Mesenchymal stem cell (in vitro differentiated cells and primary cell): ENCODE data around the gene DOCK11.
"Not testable (repeated sequence)": the region's sequence is repeated elsewhere in the genome, so short reads cannot be mapped to it uniquely, and the experiment has no call there.

ENCODE experiments used
- DNase-seq: peaks from one replicate; pipeline ENCODE4 v3.0.0-alpha.2; 2013
- H2AFZ ChIP-seq: one replicate; pipeline ENCODE4 v1.6.1; 2013; ENCODE audit warnings: low read depth, mild to moderate bottlenecking, control low read depth, inconsistent platforms, low read length, moderate library complexity
- H2AK5ac ChIP-seq: 2 replicates; pipeline ENCODE4 v1.6.1; 2013; ENCODE audit warnings: low read length, moderate library complexity, mild to moderate bottlenecking, inconsistent platforms; ENCODE audit not compliant: severe bottlenecking
- H2BK120ac ChIP-seq: one replicate; pipeline ENCODE4 v1.6.1; 2013; ENCODE audit warnings: low read depth, mild to moderate bottlenecking, inconsistent platforms, low read length, moderate library complexity
- H2BK12ac ChIP-seq, 2 experiments: one replicate each; pipeline ENCODE4 v1.6.1; 2013; ENCODE audit warnings: inconsistent platforms in 2 of 2, low read length in 2 of 2, mild to moderate bottlenecking in 2 of 2, moderate library complexity in 2 of 2, control low read depth in 1 of 2
- H2BK15ac ChIP-seq: one replicate; pipeline ENCODE4 v1.6.1; 2013; ENCODE audit warnings: mild to moderate bottlenecking, low read depth, inconsistent platforms; ENCODE audit not compliant: poor library complexity, severe bottlenecking
- H2BK5ac ChIP-seq: 2 replicates; pipeline ENCODE4 v1.6.1; 2013; ENCODE audit warnings: low read depth, mild to moderate bottlenecking, low read length, control low read depth, inconsistent platforms; ENCODE audit not compliant: poor library complexity, severe bottlenecking
- H3K14ac ChIP-seq, 2 experiments: one replicate each; pipeline ENCODE4 v1.6.1; 2013; ENCODE audit warnings: inconsistent platforms in 2 of 2, low read length in 2 of 2, control low read depth in 1 of 2, mild to moderate bottlenecking in 1 of 2, moderate library complexity in 1 of 2
- H3K18ac ChIP-seq, 2 experiments: one replicate each; pipeline ENCODE4 v1.6.1; 2013; ENCODE audit warnings: inconsistent platforms in 2 of 2, low read length in 2 of 2, control low read depth in 1 of 2, low read depth in 1 of 2, mild to moderate bottlenecking in 1 of 2
- H3K23ac ChIP-seq, 2 experiments: one replicate each; pipeline ENCODE4 v1.6.1; 2013; ENCODE audit warnings: inconsistent platforms in 2 of 2, low read length in 2 of 2, mild to moderate bottlenecking in 2 of 2, moderate library complexity in 2 of 2, control low read depth in 1 of 2
- H3K27ac ChIP-seq: 2 replicates; pipeline ENCODE4 v1.5.1; 2013; ENCODE audit warnings: mild to moderate bottlenecking, moderate library complexity, low read length, control low read depth, inconsistent platforms; ENCODE audit not compliant: poor library complexity, severe bottlenecking
- H3K27me3 ChIP-seq, 2 experiments: 2 replicates each; pipeline versions ENCODE4 v1.6.1 to v1.7.0; 2013; ENCODE audit warnings: low read length in 2 of 2, mild to moderate bottlenecking in 2 of 2, moderate library complexity in 2 of 2, control low read depth in 1 of 2, inconsistent platforms in 1 of 2; ENCODE audit not compliant: control insufficient read depth in 1 of 2, insufficient read depth in 1 of 2
- H3K36me3 ChIP-seq, 2 experiments: 2 replicates each; pipeline versions ENCODE4 v1.6.1 to v1.7.0; 2013; ENCODE audit warnings: low read length in 2 of 2, control low read depth in 1 of 2, inconsistent platforms in 1 of 2, low read depth in 1 of 2, mild to moderate bottlenecking in 1 of 2; ENCODE audit not compliant: insufficient read depth in 2 of 2, control insufficient read depth in 1 of 2
- H3K4ac ChIP-seq, 2 experiments: one replicate each; pipeline ENCODE4 v1.6.1; 2013; ENCODE audit warnings: inconsistent platforms in 2 of 2, low read length in 2 of 2, mild to moderate bottlenecking in 2 of 2, moderate library complexity in 2 of 2, control low read depth in 1 of 2, low read depth in 1 of 2
- H3K4me1 ChIP-seq: 2 replicates; pipeline ENCODE4 v1.6.1; 2013; ENCODE audit warnings: low read depth, low read length, control low read depth; ENCODE audit not compliant: control insufficient read depth, insufficient read depth
- H3K4me2 ChIP-seq: 2 replicates; pipeline ENCODE4 v1.6.1; 2013; ENCODE audit warnings: low read length, mild to moderate bottlenecking, inconsistent platforms; ENCODE audit not compliant: poor library complexity, severe bottlenecking
- H3K4me3 ChIP-seq, 2 experiments: 2 replicates each; pipeline versions ENCODE4 v1.5.1 to v1.7.0; 2013; ENCODE audit warnings: low read length in 2 of 2, mild to moderate bottlenecking in 2 of 2, control low read depth in 1 of 2, low read depth in 1 of 2; ENCODE audit not compliant: insufficient read depth in 1 of 2
- H3K79me1 ChIP-seq: replicated peaks from 2 replicates; pipeline ENCODE4 v1.6.1; 2013; ENCODE audit warnings: mild to moderate bottlenecking, control low read depth, low read length, inconsistent platforms; ENCODE audit not compliant: poor library complexity, severe bottlenecking
- H3K9ac ChIP-seq: 2 replicates; pipeline ENCODE4 v1.7.0; 2013; ENCODE audit warnings: mild to moderate bottlenecking, low read length, moderate library complexity
- H3K9me3 ChIP-seq: 2 replicates; pipeline ENCODE4 v1.7.0; 2013; ENCODE audit warnings: mild to moderate bottlenecking, low read length; ENCODE audit not compliant: control insufficient read depth
- H4K8ac ChIP-seq: one replicate; pipeline ENCODE4 v1.6.1; 2013; ENCODE audit warnings: inconsistent platforms, mild to moderate bottlenecking, low read length, moderate library complexity
- H4K91ac ChIP-seq: one replicate; pipeline ENCODE4 v1.6.1; 2013; ENCODE audit warnings: mild to moderate bottlenecking, low read length, inconsistent platforms
- WGBS: methylation state at CpG from one replicate; pipeline ENCODE4 v1.1.7; 2013; ENCODE audit warnings: mixed read lengths; 5-methylcytosine and 5-hydroxymethylcytosine counted together

DOCK11 gene

DNA sequence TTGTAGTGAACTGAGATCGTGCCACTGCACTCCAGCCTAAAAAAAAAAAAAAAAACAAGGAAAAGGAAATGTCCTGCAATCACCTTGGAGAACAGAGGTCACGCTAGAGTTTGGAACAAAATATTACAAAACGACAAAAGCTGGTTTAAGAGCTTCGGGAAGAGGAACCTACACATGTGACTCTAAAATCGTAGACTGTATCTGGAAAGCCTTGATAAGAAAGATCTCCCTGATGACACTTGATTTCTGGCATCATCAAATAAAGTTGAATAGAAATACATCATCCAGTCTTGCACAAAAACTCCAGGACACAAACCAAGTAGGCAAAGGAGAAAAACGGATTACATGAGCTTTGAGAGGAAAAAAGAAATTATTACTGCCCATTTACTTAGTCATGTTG lies 31.1 kb upstream of the DOCK11 start:
- Histone ChIP-seq H3K14ac (no peak overlapping the region), H2BK120ac (no peak overlapping the region), H2BK15ac (no peak overlapping the region), H3K4me3 (no peak overlapping the region), H3K23ac (no peak overlapping the region), H3K36me3 (no peaks in the 10 kb centered on the region), H3K27me3 (no peaks in the 10 kb centered on the region), H2AFZ (no peak overlapping the region), H3K4me2 (no peak overlapping the region), H2BK5ac (no peak overlapping the region), H2AK5ac (no peak overlapping the region), H3K79me1 (no peaks in the 10 kb centered on the region), H3K4ac (no peak overlapping the region), H3K9me3 (no peaks in the 10 kb centered on the region), H3K9ac (no peak overlapping the region), H4K8ac (no peak overlapping the region), H3K4me1 (no peaks in the 10 kb centered on the region), H2BK12ac (no peak overlapping the region), H3K27ac (no peak overlapping the region), H3K18ac (no peak overlapping the region), H4K91ac (no peak overlapping the region)
- 82% methylated on average over 3 of the region's 6 CpGs for WGBS
- no peak for DNase-seq

DNA sequence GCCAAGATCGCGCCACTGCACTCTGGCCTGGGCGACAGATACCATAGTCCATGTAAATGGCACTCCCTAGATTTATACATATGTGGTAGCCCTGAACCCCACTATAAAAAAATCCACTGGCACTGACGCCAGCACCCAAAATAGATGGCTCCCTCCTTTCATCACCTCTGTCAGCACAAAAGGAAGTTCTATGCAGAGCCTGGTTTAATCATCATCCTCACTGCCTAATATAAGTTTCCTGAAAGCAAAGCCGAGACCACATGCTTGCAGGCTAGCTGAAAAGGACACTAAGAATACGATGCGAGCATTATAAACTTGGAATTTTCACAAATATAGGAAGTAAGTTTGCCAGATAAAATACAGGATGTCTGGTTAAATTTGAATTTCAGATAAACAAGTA lies 27.5 kb upstream of the DOCK11 start:
- H3K79me1 ChIP-seq: no peaks in the 10 kb centered on the region

DNA sequence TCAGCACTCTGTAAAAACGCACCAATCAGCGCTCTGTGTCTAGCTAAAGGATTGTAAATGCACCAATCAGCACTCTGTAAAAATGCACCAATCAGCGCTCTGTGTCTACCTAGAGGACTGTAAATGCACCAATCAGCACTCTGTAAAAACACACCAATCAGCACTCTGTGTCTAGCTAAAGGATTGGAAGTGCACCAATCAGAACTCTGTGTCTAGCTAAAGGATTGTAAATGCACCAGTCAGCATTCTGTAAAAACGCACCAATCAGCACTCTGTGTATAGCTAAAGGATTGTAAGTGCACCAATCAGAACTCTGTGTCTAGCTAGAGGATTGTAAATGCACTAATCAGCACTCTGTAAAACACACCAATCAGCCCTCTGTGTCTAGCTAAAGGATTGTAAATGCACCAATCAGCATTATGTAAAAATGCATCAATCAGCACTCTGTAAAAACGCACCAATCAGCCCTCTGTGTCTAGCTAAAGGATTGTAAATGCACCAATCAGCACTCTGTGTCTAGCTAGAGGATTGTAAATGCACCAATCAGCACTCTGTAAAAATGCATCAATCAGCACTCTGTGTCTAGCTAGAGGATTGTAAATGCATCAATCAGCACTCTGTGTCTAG lies 24.8 kb upstream of the DOCK11 start:
- DNase-seq, H2BK5ac ChIP-seq, H3K18ac ChIP-seq, H3K14ac ChIP-seq, H2BK120ac ChIP-seq, H3K79me1 ChIP-seq, H3K36me3 ChIP-seq, H2AK5ac ChIP-seq, H3K4me3 ChIP-seq, H3K27me3 ChIP-seq, H2BK12ac ChIP-seq, H3K23ac ChIP-seq, H4K91ac ChIP-seq, H3K4ac ChIP-seq, H3K4me2 ChIP-seq, H3K9me3 ChIP-seq, H3K9ac ChIP-seq, H4K8ac ChIP-seq, H2BK15ac ChIP-seq, H2AFZ ChIP-seq, H3K27ac ChIP-seq, H3K4me1 ChIP-seq: not testable (repeated sequence)
- WGBS: 82% methylated on average over 3 of the region's 5 CpGs

More for the DNA sequence above, 27.5 kb upstream of the DOCK11 start:
- Histone ChIP-seq H3K14ac (no peak overlapping the region), H3K4me2 (no peak overlapping the region), H3K4me3 (no peak overlapping the region), H2AK5ac (no peak overlapping the region), H2BK12ac (no peak overlapping the region), H3K36me3 (no peaks in the 10 kb centered on the region), H2BK120ac (no peak overlapping the region), H3K4ac (no peak overlapping the region), H2BK5ac (no peak overlapping the region), H3K23ac (no peak overlapping the region), H2AFZ (no peak overlapping the region), H3K27me3 (no peaks in the 10 kb centered on the region), H3K27ac (no peak overlapping the region), H3K9me3 (peaks cover 6% of the 10 kb centered on the region), H4K8ac (no peak overlapping the region), H4K91ac (no peak overlapping the region), H3K9ac (no peak overlapping the region), H3K4me1 (no peaks in the 10 kb centered on the region), H3K18ac (no peak overlapping the region), H2BK15ac (no peak overlapping the region)
- WGBS: 100% methylated on average over 4 of the region's 7 CpGs
- no peak for DNase-seq

DNA sequence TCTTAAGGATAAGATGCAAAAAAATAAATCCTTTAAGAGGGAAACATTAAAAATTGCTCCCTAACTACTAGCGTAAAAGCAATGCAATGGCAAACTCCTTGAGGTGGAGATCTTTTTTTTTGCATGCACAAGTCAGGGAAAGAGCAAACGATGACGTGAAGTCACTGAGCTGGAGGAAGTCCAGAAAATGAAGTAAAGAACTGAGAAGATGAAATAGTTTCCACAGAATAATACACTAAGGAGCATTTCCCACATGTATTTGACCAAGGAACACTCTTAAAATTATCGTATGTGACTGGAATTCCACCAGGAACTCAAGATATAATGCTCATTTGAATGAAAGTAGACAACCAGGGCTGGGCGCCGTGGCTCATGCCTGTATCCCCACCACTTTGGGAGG lies 21.0 kb upstream of the DOCK11 start:
- no peak overlapping the region for H2BK12ac ChIP-seq
- H2AK5ac ChIP-seq: no peak overlapping the region
- no peak overlapping the region for H4K8ac ChIP-seq
- no peak overlapping the region for H3K14ac ChIP-seq
- no peaks in the 10 kb centered on the region for H3K27me3 ChIP-seq
- WGBS: 93% methylated on average over 2 of the region's 6 CpGs
- H3K27ac ChIP-seq: no peak overlapping the region
- no peak overlapping the region for H2AFZ ChIP-seq
- no peaks in the 10 kb centered on the region for H3K4me1 ChIP-seq
- H3K18ac ChIP-seq: no peak overlapping the region
- peaks cover 6% of the 10 kb centered on the region for H3K9me3 ChIP-seq
- no peak overlapping the region for H3K4me2 ChIP-seq
- no peak overlapping the region for H2BK120ac ChIP-seq
- H3K4me3 ChIP-seq: no peak overlapping the region
- no peak overlapping the region for H3K23ac ChIP-seq
- no peak overlapping the region for H2BK5ac ChIP-seq
- H2BK15ac ChIP-seq: no peak overlapping the region
- no peak overlapping the region for H3K9ac ChIP-seq
- H3K4ac ChIP-seq: no peak overlapping the region
- H3K79me1 ChIP-seq: no peaks in the 10 kb centered on the region
- no peak overlapping the region for H4K91ac ChIP-seq
- no peaks in the 10 kb centered on the region for H3K36me3 ChIP-seq
- DNase-seq: no peak
